Small intestine (tissue), 7 donors: ENCODE measurements around the gene CD69. TPM values are rescaled to one million over a fixed set of nuclear protein-coding genes. Genes with fewer than 3 reads are reported as not detected.
"Not testable (repeated sequence)": the region's sequence is repeated elsewhere in the genome, so short reads cannot be mapped to it uniquely, and the experiment has no call there.

ENCODE experiments used
- DNase-seq, 2 donors: peaks; one replicate each; pipeline versions ENCODE4 v3.0.0 to v3.0.0-alpha.2; 2013
- FAIRE-seq: peaks from 2 replicates; lab custom pipeline; 2012; peaks lifted over from hg19 to GRCh38; lab: Jason Lieb, UNC
- H3K27ac ChIP-seq, 3 donors: one replicate each; pipeline ENCODE4 v1.5.1; 2013; ENCODE audit warnings: low read length in 2 of 3, mild to moderate bottlenecking in 2 of 3, control low read depth in 1 of 3, inconsistent platforms in 1 of 3, low read depth in 1 of 3, moderate library complexity in 1 of 3
- H3K27me3 ChIP-seq, 3 donors: one replicate each; pipeline ENCODE4 v1.6.1; 2013; ENCODE audit warnings: low read length in 3 of 3, inconsistent platforms in 1 of 3; ENCODE audit not compliant: control insufficient read depth in 3 of 3, insufficient read depth in 3 of 3
- H3K36me3 ChIP-seq, 3 donors: one replicate each; pipeline ENCODE4 v1.6.1; 2013; ENCODE audit warnings: low read length in 3 of 3, inconsistent platforms in 1 of 3, low read depth in 1 of 3, mild to moderate bottlenecking in 1 of 3, moderate library complexity in 1 of 3; ENCODE audit not compliant: control insufficient read depth in 3 of 3, insufficient read depth in 2 of 3
- H3K4me1 ChIP-seq, 3 donors: one replicate each; pipeline ENCODE4 v1.6.1; 2013; ENCODE audit warnings: low read length in 2 of 3, inconsistent platforms in 1 of 3, low read depth in 1 of 3, mild to moderate bottlenecking in 1 of 3, moderate library complexity in 1 of 3; ENCODE audit not compliant: control insufficient read depth in 3 of 3, insufficient read depth in 2 of 3
- H3K4me3 ChIP-seq, 3 donors: one replicate each; pipeline ENCODE4 v1.5.1; 2013; ENCODE audit warnings: low read length in 3 of 3, control low read depth in 1 of 3, inconsistent platforms in 1 of 3, low read depth in 1 of 3, mild to moderate bottlenecking in 1 of 3, moderate library complexity in 1 of 3
- H3K9me3 ChIP-seq, 2 donors: one replicate each; pipeline ENCODE4 v1.6.1; 2013; ENCODE audit warnings: low read depth in 1 of 2, low read length in 1 of 2; ENCODE audit not compliant: control insufficient read depth in 2 of 2, insufficient read depth in 1 of 2
- WGBS, 3 donors: extraction: QIAGEN DNeasy Blood & Tissue Kit; methylation state at CpG; one replicate each; pipeline ENCODE4 v1.1.7; 2013; 5-methylcytosine and 5-hydroxymethylcytosine counted together
- polyA plus RNA-seq, 4 donors: library from polyadenylated mRNA; stranded (reverse) in 3 of 4; unstranded in 1 of 4; fragments of 200-250 nt in 3 of 4; fragments of 120-200 nt in 1 of 4; gene quantifications; one replicate each; pipeline versions ENCODE4 v1.2.1 to v1.2.3, GENCODE V29; 2013
- donor health status: healthy with polysubstance abuse.
- donor health status: control.
- donor health status: control.
- donor health status: Bipolar disorder and iron deficiency.
- donor health status: healthy.

CD69 gene
- polyA plus RNA-seq, 4 donors = 1.8 to 7.1 (median 5.1) TPM

DNA sequence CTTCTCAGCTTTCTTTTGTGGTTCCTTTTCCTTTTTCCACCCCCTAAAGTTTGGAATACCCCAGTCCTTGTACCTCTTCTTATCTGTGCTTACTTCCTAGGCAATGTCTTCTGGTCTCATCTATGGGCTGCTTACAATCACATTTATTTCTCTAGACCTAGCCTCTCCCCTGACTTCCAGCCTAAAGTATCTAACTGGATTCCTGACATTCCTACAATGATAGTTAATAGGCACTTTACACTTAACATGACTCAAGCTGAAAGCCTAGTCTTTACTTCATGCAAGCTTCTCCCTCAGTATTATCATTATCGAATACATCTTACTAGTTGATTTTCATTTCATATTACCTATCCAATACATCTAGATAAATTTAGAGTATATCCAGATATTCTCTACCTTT lies 49.0 kb downstream of the CD69 start:
- no peaks in the 10 kb centered on the region for H3K4me1 ChIP-seq
- WGBS, 3 donors = 86 to 96% (median 91%) methylated on average over 1 of the region's 1 CpG
- H3K27ac ChIP-seq = no peak overlapping the region
- no peaks in the 10 kb centered on the region for H3K27me3 ChIP-seq
- H3K9me3 ChIP-seq = no peaks in the 10 kb centered on the region
- DNase-seq (no peak), FAIRE-seq (no peak)
- no peak overlapping the region for H3K4me3 ChIP-seq
- H3K36me3 ChIP-seq = no peaks in the 10 kb centered on the region

- Histone ChIP-seq H3K4me1 (no peaks in the 10 kb centered on the region), H3K36me3 (no peaks in the 10 kb centered on the region), H3K4me3 (no peak overlapping the region), H3K27ac (no peak overlapping the region), H3K9me3 (no peaks in the 10 kb centered on the region), H3K27me3 (no peaks in the 10 kb centered on the region)
- FAIRE-seq (no peak), DNase-seq (no peak)
- 87 to 95% (median 92%) methylated on average over 3 of the region's 3 CpGs for WGBS, 3 donors
Measured at GRCh38 chr12:9710584-9711375, 49.9 kb downstream of the CD69 start.

GRCh38 chr12:9708853-9709252 lies 51.8 kb downstream of the CD69 start:
- Histone ChIP-seq H3K27me3 (no peaks in the 10 kb centered on the region), H3K4me3 (no peak overlapping the region), H3K36me3 (no peaks in the 10 kb centered on the region), H3K9me3 (no peaks in the 10 kb centered on the region), H3K27ac (no peak overlapping the region), H3K4me1 (no peaks in the 10 kb centered on the region)
- no peak for FAIRE-seq
- DNase-seq = no peak
- 75 to 90% (median 83%) methylated on average over 3 of the region's 3 CpGs for WGBS, 3 donors

GRCh38 chr12:9707864-9708808 lies 52.6 kb downstream of the CD69 start:
- DNase-seq (peak; percentile 48 to 65), FAIRE-seq (no peak)
- Histone ChIP-seq H3K9me3 (no peaks in the 10 kb centered on the region), H3K36me3 (no peaks in the 10 kb centered on the region), H3K4me1 (no peaks in the 10 kb centered on the region), H3K4me3 (no peak overlapping the region), H3K27ac (peak overlapping the region in 2 of 3 donors; percentile 21 to 69), H3K27me3 (no peaks in the 10 kb centered on the region)
- WGBS, 3 donors = 33 to 51% (median 36%) methylated on average over 12 of the region's 12 CpGs

GRCh38 chr12:9707356-9707755 lies 53.3 kb downstream of the CD69 start:
- Histone ChIP-seq H3K27ac (no peak overlapping the region), H3K4me3 (no peak overlapping the region), H3K36me3 (no peaks in the 10 kb centered on the region), H3K27me3 (no peaks in the 10 kb centered on the region), H3K4me1 (no peaks in the 10 kb centered on the region), H3K9me3 (peaks cover 0 to under 1% of the 10 kb centered on the region in 2 donors)
- DNase-seq (no peak), FAIRE-seq (no peak)

GRCh38 chr12:9706086-9706685 lies 54.5 kb downstream of the CD69 start:
- Histone ChIP-seq H3K9me3 (peaks cover 0 to 7% of the 10 kb centered on the region in 2 donors), H3K27ac (no peak overlapping the region), H3K36me3 (no peaks in the 10 kb centered on the region), H3K4me1 (no peaks in the 10 kb centered on the region), H3K4me3 (no peak overlapping the region), H3K27me3 (no peaks in the 10 kb centered on the region)
- DNase-seq = no peak
- no peak for FAIRE-seq

DNA sequence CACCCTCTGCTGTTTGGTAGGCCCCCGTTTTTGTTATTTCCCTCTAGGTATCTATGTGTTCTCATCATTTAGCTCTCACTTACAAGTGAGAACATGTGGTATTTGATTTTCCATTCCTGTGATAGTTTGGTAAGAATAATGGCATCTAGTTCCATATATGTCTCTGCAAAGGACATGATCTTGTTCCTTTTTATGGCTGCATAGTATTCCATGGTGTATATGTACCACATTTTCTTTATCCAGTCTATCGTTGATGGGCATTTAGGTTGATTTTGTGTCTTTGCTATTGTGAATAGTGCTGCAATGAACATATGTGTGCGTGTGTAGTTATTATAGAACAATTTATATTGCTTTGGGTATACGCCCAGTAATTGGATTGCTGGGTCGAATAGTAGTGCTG lies 56.1 kb downstream of the CD69 start:
- not testable (repeated sequence) for FAIRE-seq, H3K9me3 ChIP-seq, H3K36me3 ChIP-seq, H3K27me3 ChIP-seq, DNase-seq, H3K4me3 ChIP-seq, H3K27ac ChIP-seq, H3K4me1 ChIP-seq
- WGBS, 3 donors = 92 to 94% (median 93%) methylated on average over 5 of the region's 5 CpGs
